ENCODE data around the gene KATNAL2. TPM values are rescaled to one million over a fixed set of nuclear protein-coding genes. Genes with fewer than 3 reads are reported as not detected.

KATNAL2 gene
- total RNA-seq, 2 donors from 2014 or later = 4.2 to 6.4 TPM

GRCh38 chr18:47100212-47100831 is 182.9 kb downstream of the KATNAL2 start:
- no peak overlapping the region for H3K4me3 Mint-ChIP-seq
- Histone ChIP-seq H3K4me1 (ENCODE audit: control insufficient read depth, insufficient read depth, low read length) (no peaks in the 10 kb centered on the region), H3K36me3 (ENCODE audit: control insufficient read depth, insufficient read depth, low read length) (peaks cover 10% of the 10 kb centered on the region), H3K27ac (ENCODE audit: low read depth, low read length) (no peak overlapping the region), H3K4me3 (ENCODE audit: low read length) (no peak overlapping the region), H3K9me3 (ENCODE audit: control insufficient read depth, low read length) (no peaks in the 10 kb centered on the region), H3K9ac (ENCODE audit: extremely low read depth, low read length, poor library complexity, severe bottlenecking) (no peak overlapping the region), H3K27me3 (ENCODE audit: control insufficient read depth, insufficient read depth, low read length, poor library complexity, severe bottlenecking) (no peaks in the 10 kb centered on the region)
- peak overlapping the region; percentile 37 for H3K27ac Mint-ChIP-seq
- peaks cover 9% of the 10 kb centered on the region for H3K4me1 Mint-ChIP-seq
- H3K9me3 Mint-ChIP-seq = peaks cover 2% of the 10 kb centered on the region
- H3K36me3 Mint-ChIP-seq (ENCODE audit: low read depth) = peaks cover 8% of the 10 kb centered on the region
- peak; percentile 92 for DNase-seq
- WGBS, 2 experiments (ENCODE audit: insufficient coverage in 1 of 2, insufficient read length in 1 of 2) = 39 to 53% methylated on average over 3 to 12 of the region's 12 CpGs
- peak; percentile 90 for TF ChIP-seq CTCF (conservative IDR thresholded peaks at IDR 0.05)
- H3K27me3 Mint-ChIP-seq (ENCODE audit: insufficient read depth) = no peaks in the 10 kb centered on the region

GRCh38 chr18:47108373-47108772 is 191.0 kb downstream of the KATNAL2 start:
- peaks cover 51% of the 10 kb centered on the region for H3K36me3 ChIP-seq (ENCODE audit: control insufficient read depth, insufficient read depth, low read length)
- H3K27ac Mint-ChIP-seq = no peak overlapping the region
- no peaks in the 10 kb centered on the region for H3K27me3 ChIP-seq (ENCODE audit: control insufficient read depth, insufficient read depth, low read length, poor library complexity, severe bottlenecking)
- peaks cover 41% of the 10 kb centered on the region for H3K4me1 Mint-ChIP-seq
- H3K9me3 ChIP-seq (ENCODE audit: control insufficient read depth, low read length) = no peaks in the 10 kb centered on the region
- peaks cover 40% of the 10 kb centered on the region for H3K36me3 Mint-ChIP-seq (ENCODE audit: low read depth)
- no peaks in the 10 kb centered on the region for H3K9me3 Mint-ChIP-seq
- 82 to 91% methylated on average over 2 to 3 of the region's 3 CpGs for WGBS, 2 experiments (ENCODE audit: insufficient coverage in 1 of 2, insufficient read length in 1 of 2)
- H3K4me3 Mint-ChIP-seq = no peak overlapping the region
- no peak overlapping the region for H3K27ac ChIP-seq (ENCODE audit: low read depth, low read length)
- no peak for DNase-seq
- H3K27me3 Mint-ChIP-seq (ENCODE audit: insufficient read depth) = no peaks in the 10 kb centered on the region
- peaks cover 9% of the 10 kb centered on the region for H3K4me1 ChIP-seq (ENCODE audit: control insufficient read depth, insufficient read depth, low read length)
- H3K9ac ChIP-seq (ENCODE audit: extremely low read depth, low read length, poor library complexity, severe bottlenecking) = no peak overlapping the region
- TF ChIP-seq CTCF (conservative IDR thresholded peaks at IDR 0.05) = no peak
- no peak overlapping the region for H3K4me3 ChIP-seq (ENCODE audit: low read length)

- Histone ChIP-seq H3K36me3 (ENCODE audit: control insufficient read depth, insufficient read depth, low read length) (peaks cover 49% of the 10 kb centered on the region), H3K27ac (ENCODE audit: low read depth, low read length) (no peak overlapping the region), H3K4me1 (ENCODE audit: control insufficient read depth, insufficient read depth, low read length) (peaks cover 15% of the 10 kb centered on the region), H3K27me3 (ENCODE audit: control insufficient read depth, insufficient read depth, low read length, poor library complexity, severe bottlenecking) (no peaks in the 10 kb centered on the region), H3K9ac (ENCODE audit: extremely low read depth, low read length, poor library complexity, severe bottlenecking) (no peak overlapping the region), H3K4me3 (ENCODE audit: low read length) (no peak overlapping the region), H3K9me3 (ENCODE audit: control insufficient read depth, low read length) (no peaks in the 10 kb centered on the region)
- Mint-ChIP-seq H3K4me3 (no peak overlapping the region), H3K4me1 (peaks cover 47% of the 10 kb centered on the region), H3K9me3 (no peaks in the 10 kb centered on the region), H3K36me3 (ENCODE audit: low read depth) (peaks cover 38% of the 10 kb centered on the region), H3K27me3 (ENCODE audit: insufficient read depth) (no peaks in the 10 kb centered on the region), H3K27ac (no peak overlapping the region)
- TF ChIP-seq CTCF (conservative IDR thresholded peaks at IDR 0.05) = no peak
- 91 to 94% methylated on average over 4 to 7 of the region's 7 CpGs for WGBS, 2 experiments (ENCODE audit: insufficient coverage in 1 of 2, insufficient read length in 1 of 2)
- no peak for DNase-seq
These were observed 191.6 kb downstream of the KATNAL2 start for GRCh38 chr18:47108998-47109405.

All from endodermal cell (in vitro differentiated cells).